ENCODE measurements around the gene DAAM1.

Gene DAAM1

GRCh38 chr14:59362513-59362912, 174.0 kb downstream of the DAAM1 start:
- no peak for DNase-seq (ENCODE audit: low spot score)

DNA sequence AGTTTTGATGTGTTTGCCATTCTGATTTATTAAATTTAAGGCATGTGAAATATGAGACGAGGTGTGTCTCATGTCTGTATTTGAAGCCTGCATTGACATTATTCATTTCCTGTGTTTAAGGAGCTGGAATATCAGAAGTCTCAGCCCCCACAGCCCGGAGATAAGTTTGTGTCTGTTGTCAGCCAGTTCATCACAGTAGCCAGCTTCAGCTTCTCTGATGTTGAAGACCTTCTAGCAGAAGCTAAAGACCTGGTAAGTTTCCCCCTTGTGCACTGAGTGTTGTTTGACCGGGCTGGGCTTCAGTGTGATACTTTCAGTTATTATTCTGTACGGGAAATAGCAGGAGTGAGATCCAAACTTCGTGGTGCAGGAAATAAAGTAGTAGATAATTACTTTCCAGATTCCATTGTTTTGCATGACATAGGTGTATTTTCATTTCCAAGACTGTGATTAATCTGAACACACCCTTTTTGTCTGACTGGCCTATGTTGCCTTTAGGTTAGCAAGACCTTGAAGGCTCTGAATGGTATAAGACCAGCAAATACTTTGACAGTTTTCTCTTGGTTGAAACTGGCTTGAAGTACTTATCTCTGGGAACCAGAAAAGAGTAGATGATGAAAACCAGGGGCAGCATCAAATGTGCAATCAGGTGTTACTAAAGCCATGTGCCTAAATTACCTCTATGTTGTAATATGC, 175.2 kb downstream of the DAAM1 start:
- no peak for DNase-seq (ENCODE audit: low spot score)

GRCh38 chr14:59370158-59370742, 181.8 kb downstream of the DAAM1 start:
- no peak for DNase-seq (ENCODE audit: low spot score)

DNA sequence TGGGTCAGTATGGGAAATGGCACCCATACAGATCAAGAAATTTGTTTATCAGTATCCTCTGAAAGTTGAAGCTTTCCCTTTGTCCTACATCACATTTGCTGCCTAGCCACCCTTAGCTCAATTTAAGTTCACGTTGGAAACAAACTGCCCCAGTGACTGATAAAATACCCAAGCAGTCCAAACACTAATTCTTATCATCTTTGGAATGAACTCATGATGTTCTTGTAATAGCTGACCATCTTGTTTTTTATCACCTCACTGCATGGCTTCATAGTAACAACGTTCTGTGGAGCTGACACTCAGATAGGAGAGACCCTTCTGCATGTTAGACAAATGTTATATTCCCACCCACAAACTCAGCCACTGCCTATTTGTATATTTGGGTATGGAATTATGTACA, 183.3 kb downstream of the DAAM1 start:
- DNase-seq (ENCODE audit: low spot score): no peak

DNA sequence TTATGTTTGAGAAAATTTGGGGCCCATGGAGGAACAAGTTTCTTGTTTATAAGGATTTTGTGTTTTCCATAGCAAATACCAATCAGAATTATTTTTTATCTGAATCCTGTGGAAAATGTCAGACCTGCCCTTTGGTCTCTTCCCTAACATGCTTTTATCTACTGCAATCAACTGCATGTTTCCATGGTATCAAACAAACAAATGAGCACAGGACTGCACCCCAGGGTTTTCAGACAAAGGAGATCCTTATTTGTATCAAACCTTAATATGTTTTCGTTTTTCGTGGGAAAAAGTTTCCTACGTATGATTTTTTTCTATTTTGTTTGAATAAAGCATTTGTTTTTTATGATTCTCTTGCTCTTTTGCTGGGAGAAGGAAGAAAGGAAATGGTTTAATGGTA, 185.6 kb downstream of the DAAM1 start:
- no peak for DNase-seq (ENCODE audit: low spot score)

DNA sequence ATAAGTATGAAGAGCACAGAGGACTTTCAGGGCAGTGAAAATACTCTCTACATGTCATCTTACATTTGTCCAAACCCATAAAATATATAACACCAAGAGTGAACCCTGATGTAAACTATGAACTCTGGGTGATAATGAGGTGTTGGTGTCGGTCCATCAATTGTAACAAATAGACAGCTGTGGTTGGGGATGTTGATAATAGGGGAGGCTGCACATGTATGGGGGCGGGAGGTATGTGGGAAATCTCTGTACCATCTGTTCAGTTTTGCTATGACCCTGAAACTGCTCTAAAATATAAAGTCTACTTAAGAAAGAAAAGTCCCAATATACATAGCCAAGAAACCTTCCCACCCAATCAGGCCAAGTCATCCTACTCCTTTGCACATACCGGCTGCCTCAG, 188.2 kb downstream of the DAAM1 start:
- no peak for DNase-seq (ENCODE audit: low spot score)

DNA sequence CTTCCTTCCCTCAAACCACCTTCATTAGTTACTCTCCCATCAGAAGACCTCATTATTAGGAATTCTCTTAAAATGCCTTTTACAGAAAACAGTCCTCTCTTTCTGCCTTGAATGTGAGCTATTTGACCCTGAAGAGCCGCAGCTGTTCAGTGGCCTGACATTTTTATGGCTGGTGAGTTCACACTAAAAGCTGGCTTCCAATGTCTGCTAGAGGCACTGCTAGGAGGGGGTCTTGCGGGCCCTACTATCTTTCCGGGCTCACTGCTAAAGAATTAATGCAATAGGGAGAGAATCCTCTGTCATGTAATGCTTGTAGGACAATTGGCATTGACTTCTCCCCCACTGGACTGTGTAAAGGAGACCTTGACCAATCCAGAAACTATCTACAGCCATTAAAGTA, 189.0 kb downstream of the DAAM1 start:
- no peak for DNase-seq (ENCODE audit: low spot score)

DNA sequence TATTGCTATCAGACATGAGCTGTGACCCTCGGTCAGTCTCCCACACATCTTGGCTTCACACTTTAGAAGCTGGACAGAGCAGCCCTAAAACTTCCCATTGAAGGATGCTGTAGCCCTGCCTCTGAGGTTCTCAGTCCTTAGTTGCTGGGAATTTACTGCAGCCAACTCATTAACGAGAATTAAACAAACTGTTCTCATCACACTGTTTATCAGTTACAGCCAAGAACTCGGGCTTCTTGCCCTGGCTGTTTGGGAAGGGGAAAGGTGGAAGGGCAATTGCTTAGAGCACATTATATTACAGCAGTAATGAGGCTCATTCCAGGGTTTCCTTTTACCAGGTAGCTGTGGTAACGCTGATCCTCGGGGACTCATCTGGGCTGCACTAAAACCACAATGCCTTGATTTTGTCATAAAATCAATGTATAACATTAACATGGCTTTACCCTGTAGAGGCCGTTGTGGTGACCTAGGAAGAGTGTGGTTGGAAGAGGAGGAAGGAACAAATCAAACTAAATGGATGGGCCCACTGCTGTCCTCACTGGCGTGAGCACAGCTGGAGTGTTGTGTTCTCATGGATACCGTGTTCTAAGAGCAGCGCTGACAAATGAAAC, 189.6 kb downstream of the DAAM1 start:
- no peak for DNase-seq (ENCODE audit: low spot score)

GRCh38 chr14:59389936-59390335, 201.5 kb downstream of the DAAM1 start:
- no peak for DNase-seq (ENCODE audit: low spot score)

- DNase-seq (ENCODE audit: low spot score): no peak
Observed at GRCh38 chr14:59391388-59391787, 202.9 kb downstream of the DAAM1 start.

DNA sequence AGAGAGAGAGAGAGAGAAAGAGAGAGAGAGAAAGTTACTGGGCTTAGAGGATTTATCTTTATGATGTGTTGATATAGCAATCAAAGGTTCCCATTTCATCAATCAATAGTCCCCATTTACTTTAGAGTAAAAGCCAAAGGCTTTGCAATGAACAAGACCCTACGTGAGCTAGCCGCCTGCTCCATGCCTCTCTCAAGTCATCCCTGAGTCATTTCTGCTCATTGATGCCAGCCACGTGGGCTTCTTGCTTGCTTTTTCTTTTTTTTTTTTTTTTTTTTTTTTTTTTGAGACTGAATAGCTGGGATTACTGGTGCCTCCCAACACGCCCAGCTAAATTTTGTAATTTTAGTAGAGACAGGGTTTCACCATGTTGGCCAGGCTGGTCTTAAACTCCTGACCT, 205.8 kb downstream of the DAAM1 start:
- DNase-seq (ENCODE audit: low spot score): no peak

- no peak for DNase-seq (ENCODE audit: low spot score)
Observed at GRCh38 chr14:59395672-59396071, 207.2 kb downstream of the DAAM1 start.

DNA sequence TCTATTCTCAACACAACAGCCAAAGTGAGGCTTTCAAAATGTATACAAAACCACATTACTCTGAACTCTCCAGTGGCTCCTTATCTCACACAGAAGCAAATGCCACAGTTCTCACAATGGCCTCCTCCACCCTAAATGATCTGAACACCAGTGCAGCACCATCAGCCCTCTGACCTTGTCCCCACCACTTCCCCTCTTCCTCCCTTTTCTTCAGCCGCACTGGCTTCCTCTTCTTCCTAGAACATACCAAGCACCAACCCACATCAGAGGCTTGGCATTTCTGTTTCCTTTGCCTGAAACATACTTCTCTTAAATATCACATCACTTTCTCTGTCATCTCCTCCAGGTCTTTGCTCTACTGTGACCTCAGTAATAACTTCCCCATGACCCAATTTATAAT, 210.4 kb downstream of the DAAM1 start:
- no peak for DNase-seq (ENCODE audit: low spot score)

DNA sequence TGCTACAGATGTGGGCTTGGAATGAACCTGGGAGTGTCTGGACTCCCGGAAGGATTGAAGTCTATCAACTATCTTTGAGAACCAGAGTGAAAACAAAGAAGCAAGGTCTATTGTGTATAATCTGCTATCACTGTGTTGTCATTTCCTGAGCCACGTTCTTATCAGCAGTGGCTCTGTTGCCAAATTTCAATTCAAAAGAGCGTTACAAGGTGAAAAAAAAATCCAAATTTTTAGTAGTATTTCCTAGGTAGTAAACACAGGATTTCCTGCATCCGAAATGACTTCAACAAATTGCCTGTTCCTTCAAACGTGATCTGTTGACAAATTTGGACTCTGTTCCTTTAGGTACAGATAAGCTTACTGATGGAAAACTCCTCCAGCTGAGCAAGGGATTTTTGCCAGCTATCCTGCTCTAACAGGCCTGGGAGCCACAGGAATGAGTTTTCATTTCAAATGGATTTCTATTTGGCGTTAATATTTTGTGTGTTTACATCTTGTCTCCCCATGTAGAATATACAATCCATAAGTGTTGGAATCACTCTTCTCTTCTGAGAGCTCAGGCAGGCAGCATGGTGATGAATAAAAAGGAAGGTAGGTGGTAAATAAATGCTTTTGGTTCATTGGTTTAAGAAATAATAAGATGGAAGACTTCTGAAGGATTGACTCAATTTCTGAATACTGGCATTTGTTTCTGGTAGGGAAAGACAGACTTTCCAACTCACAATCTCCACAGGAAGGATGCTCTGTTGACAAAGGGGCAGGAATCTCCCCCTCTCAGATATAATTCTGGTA, 218.2 kb downstream of the DAAM1 start:
- no peak for DNase-seq (ENCODE audit: low spot score)

DNA sequence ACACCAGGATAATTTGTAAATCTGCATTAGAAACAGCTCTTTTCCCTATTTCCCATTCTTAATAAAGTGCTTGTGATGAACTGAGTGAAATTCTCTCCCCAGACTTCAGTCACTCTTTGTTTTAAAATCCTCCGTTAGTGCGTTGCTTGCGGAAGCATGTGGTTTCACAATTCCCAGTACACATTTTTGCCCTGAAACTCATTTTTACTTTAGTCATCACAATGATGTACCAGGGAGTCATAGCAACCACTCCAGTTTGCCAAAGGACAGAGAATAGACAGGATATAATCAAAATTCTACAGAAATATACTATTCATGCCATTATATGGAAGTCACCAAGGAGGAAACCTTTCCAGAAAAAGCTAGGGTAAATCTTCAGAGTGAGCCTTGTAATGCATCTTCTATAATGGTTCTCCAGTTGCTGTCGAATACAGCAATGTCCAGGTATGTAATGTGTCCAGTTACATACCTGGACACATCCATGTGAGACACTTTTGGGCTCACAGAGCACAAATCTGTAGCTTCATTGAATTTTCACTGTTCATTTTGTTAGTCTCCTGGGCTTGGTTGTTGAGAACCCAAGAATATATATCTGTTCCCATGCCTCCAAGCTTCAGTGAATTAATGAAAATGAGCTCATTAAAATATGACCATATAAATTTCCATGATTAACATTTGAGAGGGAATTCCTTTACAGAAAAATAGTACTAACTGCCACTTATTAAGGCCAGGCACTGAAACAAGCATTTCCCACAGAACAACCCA, 219.0 kb downstream of the DAAM1 start:
- no peak for DNase-seq (ENCODE audit: low spot score)

GRCh38 chr14:59415836-59416602, 227.6 kb downstream of the DAAM1 start:
- DNase-seq (ENCODE audit: low spot score): no peak

GRCh38 chr14:59417311-59417710, 228.8 kb downstream of the DAAM1 start:
- no peak for DNase-seq (ENCODE audit: low spot score)

DNA sequence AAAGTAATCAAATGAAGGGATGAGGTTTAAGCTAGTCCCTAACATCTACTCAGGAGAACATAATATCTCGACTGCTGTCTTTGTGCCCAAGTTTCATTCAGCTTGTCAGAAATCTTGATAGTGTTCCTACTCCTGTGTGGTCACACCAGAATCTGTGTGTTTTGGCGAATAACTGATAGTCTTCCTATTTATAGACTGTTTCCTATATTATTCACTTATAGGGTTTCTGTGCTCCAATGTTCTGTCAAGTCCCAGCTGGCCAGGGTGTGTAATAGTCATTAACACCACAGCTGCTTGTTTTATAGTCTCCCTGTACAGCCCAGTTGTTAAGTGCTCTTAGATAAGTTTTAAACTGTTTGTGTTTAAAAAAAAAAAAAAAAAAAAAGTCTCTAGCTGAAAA, 230.8 kb downstream of the DAAM1 start:
- DNase-seq (ENCODE audit: low spot score): no peak
